AG04450 (cell line): Measurements from ENCODE around the gene DNALI1. TPM values are rescaled to one million over a fixed set of nuclear protein-coding genes. Genes with fewer than 3 reads are reported as not detected.

Experiments
- CTCF ChIA-PET: fragments of 300-600, 350-600 bp; formaldehyde crosslinking; extraction: SDS; loops from one replicate; lab custom pipeline; 2022; ENCODE audit warnings: antibody characterized with exemption, inconsistent platforms; lab: Charles Lee
- POLR2A ChIA-PET: fragments of 350-600 bp; formaldehyde crosslinking; extraction: SDS; loops from one replicate; lab custom pipeline; 2021; ENCODE audit warnings: antibody characterized with exemption, inconsistent platforms; lab: Yijun Ruan, JAX
- DNase-seq: peaks from one replicate; pipeline ENCODE4 v3.0.0-alpha.2; 2011; ENCODE audit warnings: low read depth, low spot score
- H3K27ac ChIP-seq: one replicate; pipeline ENCODE4 v1.5.1; 2012; ENCODE audit warnings: low read depth, low read length, control low read depth
- H3K27me3 ChIP-seq: one replicate; pipeline ENCODE4 v1.6.0; 2012; ENCODE audit warnings: low read length; ENCODE audit not compliant: control insufficient read depth, insufficient read depth
- H3K4me3 ChIP-seq: 2 replicates; pipeline ENCODE4 v1.5.1; 2011; ENCODE audit warnings: mild to moderate bottlenecking, low read depth, low read length, control low read depth
- H3K9me3 ChIP-seq: 2 replicates; pipeline ENCODE4 v1.5.1; 2012; ENCODE audit warnings: low read length; ENCODE audit not compliant: control insufficient read depth, insufficient read depth
- CTCF ChIP-seq: IDR thresholded peaks from 2 replicates; pipeline ENCODE4 v1.5.1; 2011; ENCODE audit warnings: low read depth, low read length, control low read depth, inconsistent platforms
- polyA plus RNA-seq: library from polyadenylated mRNA; depleted of rRNA; stranded (reverse); fragments of >200 nt; gene quantifications from 2 replicates; pipeline ENCODE4 v1.2.3, GENCODE V29; 2011

Gene DNALI1
- polyA plus RNA-seq, 1 experiment = 14.2 TPM

DNA sequence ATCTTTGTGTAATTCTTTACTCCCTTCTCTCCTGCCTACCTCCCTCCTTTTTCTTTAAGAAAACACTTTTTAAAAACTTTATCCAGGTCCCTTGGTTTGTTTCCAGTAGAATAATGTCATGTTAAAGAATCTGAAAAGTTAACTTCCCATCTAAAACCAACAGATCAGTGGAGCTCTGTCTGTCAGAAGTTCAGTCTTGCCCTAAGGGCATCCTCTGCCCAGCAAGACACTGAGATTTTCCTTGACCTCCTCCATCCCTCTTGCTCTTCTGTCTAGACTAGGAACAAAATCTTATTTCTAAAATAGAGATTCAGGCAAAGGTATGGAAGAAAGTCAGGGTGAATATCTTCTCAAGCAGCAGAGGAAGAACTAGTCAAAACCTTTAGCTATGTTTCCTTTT, 44.7 kb downstream of the DNALI1 start:
- Histone ChIP-seq H3K27ac (no peak overlapping the region), H3K27me3 (peaks cover 24% of the 10 kb centered on the region), H3K4me3 (no peak overlapping the region), H3K9me3 (no peaks in the 10 kb centered on the region)
- ChIA-PET POLR2A (no interaction called here), CTCF (interaction anchor here (1.1 to 13.1 kb wide), 5 partner anchors 18 to 79 kb away, joined by 3 to 378 read pairs (median 17); no protein-coding TSS in a partner anchor)
- no peak for DNase-seq
- no peak for TF ChIP-seq CTCF

DNA sequence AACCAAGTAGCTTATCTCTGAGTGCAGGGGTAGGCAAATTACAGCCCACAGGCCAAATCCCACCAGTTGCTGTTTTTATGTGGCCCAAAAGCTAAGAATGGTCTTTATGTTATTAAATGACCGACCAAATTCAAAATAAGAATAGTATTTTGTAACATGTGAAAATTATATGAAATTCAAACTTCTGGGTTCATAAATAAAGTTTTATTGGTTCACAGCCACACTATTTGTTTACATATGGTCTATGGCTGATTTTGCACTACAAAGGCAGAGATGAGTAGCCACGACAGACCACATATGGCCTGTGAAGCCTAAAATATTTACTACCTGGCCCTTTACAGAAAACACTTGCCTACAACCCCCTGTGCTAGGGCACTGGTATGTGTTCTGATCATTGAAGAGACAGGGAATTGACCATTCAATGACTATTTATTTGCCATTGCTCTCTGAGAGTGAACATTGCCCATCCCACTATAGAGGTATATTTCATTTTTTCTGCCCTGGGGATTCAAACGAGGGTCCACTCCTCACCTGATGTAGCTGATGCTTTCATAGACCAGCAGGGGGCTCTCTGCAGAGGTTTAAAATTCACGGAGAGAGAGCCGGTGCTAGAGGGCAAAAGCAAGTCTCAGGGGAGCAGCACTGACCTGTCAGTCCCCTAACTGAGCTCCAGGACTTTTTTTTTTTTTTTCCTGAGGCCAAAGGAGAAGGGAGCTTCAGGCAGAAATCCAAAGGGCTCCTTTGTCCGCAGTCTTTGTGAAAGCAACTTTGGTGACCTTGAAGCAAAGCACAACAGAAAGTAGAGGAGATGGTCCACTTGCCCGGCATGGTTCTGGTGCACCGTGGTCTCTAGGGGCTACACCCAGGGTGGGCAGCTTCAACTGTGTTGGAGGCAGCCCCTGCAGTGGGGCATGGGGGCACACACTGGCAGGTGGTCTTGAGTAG, 46.3 kb downstream of the DNALI1 start:
- no peak for DNase-seq
- H3K27me3 ChIP-seq = peaks cover 29% of the 10 kb centered on the region
- H3K4me3 ChIP-seq = no peak overlapping the region
- TF ChIP-seq CTCF = peak; percentile 78
- ChIA-PET CTCF (interaction anchor here (0.5 to 13.1 kb wide), 34 partner anchors 9 to 401 kb away, joined by 3 to 378 read pairs (median 5); partner anchors contain the start of genes CDCA8 and MEAF6), POLR2A (interaction anchor here (0.7 to 1.2 kb wide), 3 partner anchors 32 to 87 kb away, joined by 3 to 6 read pairs (median 3); partner anchors contain the start of gene RSPO1)
- H3K9me3 ChIP-seq = no peaks in the 10 kb centered on the region
- H3K27ac ChIP-seq = no peak overlapping the region

GRCh38 chr1:37605061-37605650, 48.4 kb downstream of the DNALI1 start:
- no peak for TF ChIP-seq CTCF
- Histone ChIP-seq H3K9me3 (no peaks in the 10 kb centered on the region), H3K4me3 (no peak overlapping the region), H3K27me3 (peaks cover 32% of the 10 kb centered on the region), H3K27ac (no peak overlapping the region)
- DNase-seq = no peak
- POLR2A ChIA-PET = no interaction called here
- CTCF ChIA-PET = interaction anchor here (13.1 kb wide), 1 partner anchor 75 kb away, joined by 378 read pairs; no protein-coding TSS in a partner anchor

DNA sequence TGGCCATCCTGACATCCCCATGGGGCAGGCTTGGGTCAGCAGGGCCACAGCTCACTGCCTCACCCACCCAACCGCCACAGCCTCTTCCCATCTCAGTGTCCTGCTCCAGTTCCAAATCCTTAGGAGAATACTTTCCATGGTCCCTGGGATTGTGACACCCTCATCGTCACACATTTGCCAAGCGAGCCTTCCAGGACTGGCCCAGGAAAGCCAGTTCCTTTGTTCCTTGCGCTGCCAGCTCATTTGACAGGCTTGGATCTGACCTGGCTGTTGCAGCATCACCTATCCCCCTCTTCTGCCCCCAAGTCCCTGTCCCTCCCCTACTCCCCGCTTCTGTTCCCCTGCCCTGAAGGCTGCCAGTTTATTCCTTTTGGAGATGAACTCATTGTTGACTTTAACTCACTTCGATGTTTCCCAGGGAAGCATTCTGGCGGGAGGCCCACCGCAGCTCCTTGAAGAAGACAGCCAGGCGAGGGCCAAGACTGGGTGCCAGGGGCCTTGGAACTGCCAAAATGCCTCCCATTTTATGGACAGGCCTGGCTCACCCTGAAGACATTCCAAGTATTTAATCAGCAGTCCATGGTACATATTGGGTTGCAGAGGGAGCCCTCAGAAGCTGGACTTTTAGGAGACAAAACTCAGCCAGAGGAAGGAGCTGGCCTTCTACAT, 49.2 kb downstream of the DNALI1 start:
- no peak for TF ChIP-seq CTCF
- Histone ChIP-seq H3K27me3 (peaks cover 26% of the 10 kb centered on the region), H3K4me3 (no peak overlapping the region), H3K9me3 (no peaks in the 10 kb centered on the region), H3K27ac (no peak overlapping the region)
- ChIA-PET POLR2A (interaction anchor here (1.0 to 1.2 kb wide), 2 partner anchors 10 to 85 kb away, joined by 3 to 5 read pairs; partner anchors contain the start of gene GNL2), CTCF (interaction anchor here (13.1 kb wide), 1 partner anchor 74 kb away, joined by 378 read pairs; no protein-coding TSS in a partner anchor)
- DNase-seq = no peak
